ENCODE data around the gene CPTP.

Gene CPTP

DNA sequence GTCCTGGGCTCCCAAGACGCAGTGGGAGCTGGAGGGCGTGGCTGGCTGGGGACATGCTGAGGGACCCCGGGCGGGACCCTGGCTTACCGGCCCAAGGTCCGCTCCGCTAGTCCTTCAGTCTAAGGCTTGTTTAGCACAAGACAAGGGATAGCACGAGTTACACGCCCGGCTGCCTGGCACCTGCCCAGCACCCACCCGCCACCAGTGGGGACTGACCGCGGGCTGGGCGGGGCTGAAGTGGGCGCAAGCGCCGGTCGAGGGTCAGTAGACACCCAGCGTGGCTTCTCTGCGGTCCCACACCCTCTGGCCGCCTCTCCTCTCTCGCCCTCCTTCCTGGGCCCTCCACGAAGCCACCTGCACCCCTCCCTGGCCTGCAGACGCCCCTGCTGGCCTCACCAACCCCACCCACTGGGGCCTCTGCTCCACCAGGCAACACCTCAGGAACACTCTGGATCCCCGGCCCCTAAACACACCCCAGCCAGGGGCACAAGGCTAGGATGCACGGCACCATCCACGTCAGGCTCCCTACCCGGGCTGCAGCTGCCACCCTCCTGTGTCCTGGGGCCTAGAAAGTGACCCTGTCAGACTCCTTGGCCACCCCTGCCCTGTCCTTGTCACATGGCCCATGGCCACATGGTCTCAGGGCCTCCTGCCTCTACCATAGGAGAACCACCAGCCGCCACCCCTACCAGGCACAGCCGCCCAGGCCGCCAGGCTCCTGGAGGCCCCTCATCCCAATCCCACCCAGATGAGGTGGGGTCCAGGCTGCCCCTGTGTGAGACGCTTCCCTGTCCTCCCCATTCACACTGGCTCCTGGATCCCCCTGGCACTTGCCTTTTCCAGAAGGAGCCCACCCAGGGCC, 12.6 kb downstream of the CPTP start:
- Histone ChIP-seq H3K9me3 (ENCODE audit: insufficient read depth, low read depth, low read length) (no peaks in the 10 kb centered on the region), H3K9ac (ENCODE audit: low read depth, low read length) (no peak overlapping the region), H3K27me3 (ENCODE audit: insufficient read depth, low read length) (no peaks in the 10 kb centered on the region), H3K36me3 (ENCODE audit: insufficient read depth, low read depth, low read length) (peaks cover 20% of the 10 kb centered on the region), H3K27ac (ENCODE audit: low read length) (no peak overlapping the region), H3K4me1 (ENCODE audit: insufficient read depth, low read length) (no peaks in the 10 kb centered on the region), H3K4me3 (ENCODE audit: low read length) (no peak overlapping the region)

DNA sequence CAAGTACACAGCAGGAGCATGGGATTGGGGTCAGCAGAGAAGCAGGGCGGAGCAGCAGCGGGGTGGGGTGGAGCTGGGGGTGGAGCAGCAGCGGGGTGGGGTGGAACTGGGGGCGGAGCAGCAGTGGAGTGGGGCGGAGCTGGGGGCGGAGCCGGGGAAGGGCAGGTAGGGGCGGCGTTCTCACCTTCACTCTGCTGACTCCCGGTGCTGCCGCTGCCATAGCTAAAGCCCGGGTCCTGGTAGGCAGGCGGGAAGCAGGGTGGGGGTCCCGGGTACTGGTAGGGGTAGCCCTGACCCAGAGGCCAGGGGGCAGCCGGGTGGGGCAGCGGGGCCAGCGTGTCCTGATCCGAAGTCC, 13.2 kb downstream of the CPTP start:
- no peaks in the 10 kb centered on the region for H3K9me3 ChIP-seq (ENCODE audit: insufficient read depth, low read depth, low read length)
- no peaks in the 10 kb centered on the region for H3K4me1 ChIP-seq (ENCODE audit: insufficient read depth, low read length)
- H3K9ac ChIP-seq (ENCODE audit: low read depth, low read length), result no peak overlapping the region
- no peaks in the 10 kb centered on the region for H3K27me3 ChIP-seq (ENCODE audit: insufficient read depth, low read length)
- H3K4me3 ChIP-seq (ENCODE audit: low read length), result no peak overlapping the region
- H3K27ac ChIP-seq (ENCODE audit: low read length), result no peak overlapping the region
- H3K36me3 ChIP-seq (ENCODE audit: insufficient read depth, low read depth, low read length), result peaks cover 20% of the 10 kb centered on the region

- peaks cover 20% of the 10 kb centered on the region for H3K36me3 ChIP-seq (ENCODE audit: insufficient read depth, low read depth, low read length)
- H3K4me1 ChIP-seq (ENCODE audit: insufficient read depth, low read length), result no peaks in the 10 kb centered on the region
- H3K4me3 ChIP-seq (ENCODE audit: low read length), result no peak overlapping the region
- H3K27ac ChIP-seq (ENCODE audit: low read length), result no peak overlapping the region
- no peaks in the 10 kb centered on the region for H3K27me3 ChIP-seq (ENCODE audit: insufficient read depth, low read length)
- H3K9ac ChIP-seq (ENCODE audit: low read depth, low read length), result no peak overlapping the region
- H3K9me3 ChIP-seq (ENCODE audit: insufficient read depth, low read depth, low read length), result no peaks in the 10 kb centered on the region
Measured at GRCh38 chr1:1338278-1338677, 13.7 kb downstream of the CPTP start.

- Histone ChIP-seq H3K36me3 (ENCODE audit: insufficient read depth, low read depth, low read length) (peaks cover 20% of the 10 kb centered on the region), H3K27ac (ENCODE audit: low read length) (no peak overlapping the region), H3K27me3 (ENCODE audit: insufficient read depth, low read length) (no peaks in the 10 kb centered on the region), H3K9me3 (ENCODE audit: insufficient read depth, low read depth, low read length) (no peaks in the 10 kb centered on the region), H3K9ac (ENCODE audit: low read depth, low read length) (no peak overlapping the region), H3K4me1 (ENCODE audit: insufficient read depth, low read length) (no peaks in the 10 kb centered on the region), H3K4me3 (ENCODE audit: low read length) (no peak overlapping the region)
Measured at GRCh38 chr1:1340185-1340584, 15.6 kb downstream of the CPTP start.

GRCh38 chr1:1340791-1341548, 16.4 kb downstream of the CPTP start:
- H3K4me1 ChIP-seq (ENCODE audit: insufficient read depth, low read length), result no peaks in the 10 kb centered on the region
- H3K36me3 ChIP-seq (ENCODE audit: insufficient read depth, low read depth, low read length), result peaks cover 20% of the 10 kb centered on the region
- no peak overlapping the region for H3K9ac ChIP-seq (ENCODE audit: low read depth, low read length)
- H3K9me3 ChIP-seq (ENCODE audit: insufficient read depth, low read depth, low read length), result no peaks in the 10 kb centered on the region
- no peak overlapping the region for H3K4me3 ChIP-seq (ENCODE audit: low read length)
- H3K27ac ChIP-seq (ENCODE audit: low read length), result no peak overlapping the region
- H3K27me3 ChIP-seq (ENCODE audit: insufficient read depth, low read length), result no peaks in the 10 kb centered on the region

DNA sequence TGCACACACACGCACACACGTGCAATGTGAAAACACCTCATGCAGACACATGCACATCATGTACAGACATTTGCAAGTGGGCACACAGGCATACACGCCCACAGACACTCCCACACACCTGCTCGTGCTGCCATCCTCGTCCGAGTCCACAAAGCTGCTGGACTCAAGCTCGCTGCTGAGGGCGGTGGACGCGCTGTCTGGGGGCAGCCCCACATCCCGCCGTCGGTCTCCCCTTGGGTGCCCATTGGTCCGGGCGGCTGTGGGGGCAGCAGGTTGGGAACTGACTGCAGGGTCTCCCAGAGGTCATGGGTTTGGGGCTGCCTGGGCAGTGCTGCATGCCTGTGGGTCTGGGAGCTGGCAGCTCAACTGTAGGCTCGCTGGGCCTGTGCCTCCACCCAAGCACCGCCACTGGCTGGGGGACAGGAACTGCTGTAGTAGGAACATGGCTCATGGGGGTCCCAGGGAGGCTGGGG, 17.0 kb downstream of the CPTP start:
- Histone ChIP-seq H3K27ac (ENCODE audit: low read length) (no peak overlapping the region), H3K27me3 (ENCODE audit: insufficient read depth, low read length) (no peaks in the 10 kb centered on the region), H3K9me3 (ENCODE audit: insufficient read depth, low read depth, low read length) (no peaks in the 10 kb centered on the region), H3K4me3 (ENCODE audit: low read length) (no peak overlapping the region), H3K4me1 (ENCODE audit: insufficient read depth, low read length) (no peaks in the 10 kb centered on the region), H3K9ac (ENCODE audit: low read depth, low read length) (no peak overlapping the region), H3K36me3 (ENCODE audit: insufficient read depth, low read depth, low read length) (peaks cover 20% of the 10 kb centered on the region)

DNA sequence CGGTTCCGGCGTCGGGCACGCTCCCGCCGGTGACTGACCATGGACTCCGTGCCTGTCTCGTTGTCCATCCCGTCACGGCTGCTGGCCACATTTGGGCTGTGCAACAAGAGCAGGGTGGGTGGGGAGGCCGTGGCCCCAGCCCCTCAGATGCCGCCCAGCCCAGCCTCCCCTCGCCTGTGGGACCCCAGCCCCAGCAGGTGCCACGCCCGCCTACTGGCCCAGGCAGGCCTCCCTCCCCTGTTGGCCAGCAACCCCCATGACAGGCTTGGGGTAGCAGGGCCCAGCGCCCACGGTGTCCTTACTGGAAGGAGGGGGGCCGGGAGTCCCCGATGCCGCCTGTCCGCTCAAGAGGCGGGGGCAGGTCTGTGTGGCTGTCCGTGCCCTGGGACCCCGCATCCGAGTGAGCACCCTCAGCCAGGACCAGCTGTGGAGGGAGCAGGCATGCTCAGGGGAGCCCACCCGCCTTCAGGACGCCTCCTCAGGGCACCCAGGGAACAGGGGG, 17.5 kb downstream of the CPTP start:
- H3K4me1 ChIP-seq (ENCODE audit: insufficient read depth, low read length), result no peaks in the 10 kb centered on the region
- H3K27me3 ChIP-seq (ENCODE audit: insufficient read depth, low read length), result no peaks in the 10 kb centered on the region
- H3K9me3 ChIP-seq (ENCODE audit: insufficient read depth, low read depth, low read length), result no peaks in the 10 kb centered on the region
- peaks cover 19% of the 10 kb centered on the region for H3K36me3 ChIP-seq (ENCODE audit: insufficient read depth, low read depth, low read length)
- no peak overlapping the region for H3K4me3 ChIP-seq (ENCODE audit: low read length)
- no peak overlapping the region for H3K9ac ChIP-seq (ENCODE audit: low read depth, low read length)
- H3K27ac ChIP-seq (ENCODE audit: low read length), result no peak overlapping the region

- Histone ChIP-seq H3K27ac (ENCODE audit: low read length) (no peak overlapping the region), H3K9ac (ENCODE audit: low read depth, low read length) (no peak overlapping the region), H3K36me3 (ENCODE audit: insufficient read depth, low read depth, low read length) (peaks cover 14% of the 10 kb centered on the region), H3K4me1 (ENCODE audit: insufficient read depth, low read length) (no peaks in the 10 kb centered on the region; the same call in 1 of the 2 replicates), H3K9me3 (ENCODE audit: insufficient read depth, low read depth, low read length) (no peaks in the 10 kb centered on the region), H3K27me3 (ENCODE audit: insufficient read depth, low read length) (no peaks in the 10 kb centered on the region), H3K4me3 (ENCODE audit: low read length) (no peak overlapping the region)
Measured at GRCh38 chr1:1342584-1343115, 18.0 kb downstream of the CPTP start.

GRCh38 chr1:1343811-1344421, 19.3 kb downstream of the CPTP start:
- Histone ChIP-seq H3K36me3 (ENCODE audit: insufficient read depth, low read depth, low read length) (peaks cover 14% of the 10 kb centered on the region), H3K4me3 (ENCODE audit: low read length) (no peak overlapping the region), H3K27ac (ENCODE audit: low read length) (no peak overlapping the region), H3K9me3 (ENCODE audit: insufficient read depth, low read depth, low read length) (no peaks in the 10 kb centered on the region), H3K4me1 (ENCODE audit: insufficient read depth, low read length) (no peaks in the 10 kb centered on the region; the same call in 1 of the 2 replicates), H3K27me3 (ENCODE audit: insufficient read depth, low read length) (no peaks in the 10 kb centered on the region), H3K9ac (ENCODE audit: low read depth, low read length) (no peak overlapping the region)

DNA sequence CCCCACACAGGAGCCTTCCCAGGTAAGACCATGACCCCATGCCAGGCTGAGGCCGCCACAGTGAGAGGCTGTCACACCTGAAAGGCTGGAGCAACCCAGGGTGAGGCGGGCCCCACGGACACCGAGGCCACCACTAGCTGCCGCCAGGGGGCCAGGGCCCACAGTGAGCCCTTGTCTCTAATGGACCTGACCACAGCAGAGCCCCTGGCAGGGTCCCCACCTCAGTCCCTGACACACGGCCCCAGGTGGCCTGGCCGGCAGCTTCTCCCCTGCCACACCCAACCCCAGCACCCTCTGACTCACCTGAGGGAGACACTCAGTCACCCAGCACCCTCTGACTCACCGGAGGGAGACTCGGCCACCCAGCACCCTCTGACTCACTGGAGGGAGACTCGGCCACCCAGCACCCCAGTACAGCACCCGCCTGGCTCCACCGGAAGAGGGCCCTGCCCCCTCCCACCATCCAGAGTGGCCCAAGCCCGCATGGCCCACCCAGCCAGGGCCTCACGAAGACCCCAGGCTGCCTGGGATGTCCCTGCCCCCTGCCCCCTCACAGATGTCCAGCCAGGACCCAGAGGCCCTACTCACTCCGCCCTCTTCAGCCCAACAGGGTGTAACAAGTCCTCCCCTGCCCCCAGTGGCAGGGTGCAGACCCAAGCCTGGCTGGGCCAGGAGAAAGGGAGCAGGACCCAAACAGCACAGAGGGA, 20.2 kb downstream of the CPTP start:
- peaks cover 14% of the 10 kb centered on the region for H3K36me3 ChIP-seq (ENCODE audit: insufficient read depth, low read depth, low read length)
- no peak overlapping the region for H3K9ac ChIP-seq (ENCODE audit: low read depth, low read length)
- no peak overlapping the region for H3K27ac ChIP-seq (ENCODE audit: low read length)
- no peak overlapping the region for H3K4me3 ChIP-seq (ENCODE audit: low read length)
- H3K9me3 ChIP-seq (ENCODE audit: insufficient read depth, low read depth, low read length), result no peaks in the 10 kb centered on the region
- no peaks in the 10 kb centered on the region for H3K27me3 ChIP-seq (ENCODE audit: insufficient read depth, low read length)
- H3K4me1 ChIP-seq (ENCODE audit: insufficient read depth, low read length), result no peaks in the 10 kb centered on the region; the same call in 1 of the 2 replicates

DNA sequence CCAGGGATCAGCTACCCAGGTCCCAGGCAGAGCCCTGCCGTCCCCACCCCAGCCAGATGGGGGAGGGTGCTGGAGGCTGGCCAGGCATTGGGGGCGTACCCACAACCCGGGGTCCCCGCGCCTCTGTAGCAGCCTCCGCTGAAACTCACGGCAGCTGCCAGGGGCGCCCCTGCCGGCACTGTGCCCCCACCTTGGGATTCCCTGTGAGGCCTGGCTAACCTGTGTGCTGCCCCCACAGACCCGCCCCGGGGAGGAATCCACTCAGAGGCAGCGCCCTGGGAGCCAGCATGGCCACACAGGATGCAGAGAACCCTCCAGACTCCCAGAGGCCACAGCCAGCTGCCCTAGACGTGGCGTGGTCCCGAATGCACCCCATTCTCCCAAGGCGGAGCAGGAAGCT, 20.8 kb downstream of the CPTP start:
- Histone ChIP-seq H3K27me3 (ENCODE audit: insufficient read depth, low read length) (no peaks in the 10 kb centered on the region), H3K4me3 (ENCODE audit: low read length) (no peak overlapping the region), H3K4me1 (ENCODE audit: insufficient read depth, low read length) (no peaks in the 10 kb centered on the region; the same call in 1 of the 2 replicates), H3K9ac (ENCODE audit: low read depth, low read length) (no peak overlapping the region), H3K36me3 (ENCODE audit: insufficient read depth, low read depth, low read length) (peaks cover 11% of the 10 kb centered on the region), H3K9me3 (ENCODE audit: insufficient read depth, low read depth, low read length) (no peaks in the 10 kb centered on the region), H3K27ac (ENCODE audit: low read length) (no peak overlapping the region)

Measured in iPS-20b (cell line).